ENCODE measurements around the gene KCTD10. TPM values are rescaled to one million over a fixed set of nuclear protein-coding genes. Genes with fewer than 3 reads are reported as not detected.

KCTD10 gene
- total and polyA plus RNA-seq, 9 of the 15 experiments (the other 6 are each of a cell fraction or from before 2014, with no cell fraction given): 1.9 to 37.5 (median 15.7) TPM

DNA sequence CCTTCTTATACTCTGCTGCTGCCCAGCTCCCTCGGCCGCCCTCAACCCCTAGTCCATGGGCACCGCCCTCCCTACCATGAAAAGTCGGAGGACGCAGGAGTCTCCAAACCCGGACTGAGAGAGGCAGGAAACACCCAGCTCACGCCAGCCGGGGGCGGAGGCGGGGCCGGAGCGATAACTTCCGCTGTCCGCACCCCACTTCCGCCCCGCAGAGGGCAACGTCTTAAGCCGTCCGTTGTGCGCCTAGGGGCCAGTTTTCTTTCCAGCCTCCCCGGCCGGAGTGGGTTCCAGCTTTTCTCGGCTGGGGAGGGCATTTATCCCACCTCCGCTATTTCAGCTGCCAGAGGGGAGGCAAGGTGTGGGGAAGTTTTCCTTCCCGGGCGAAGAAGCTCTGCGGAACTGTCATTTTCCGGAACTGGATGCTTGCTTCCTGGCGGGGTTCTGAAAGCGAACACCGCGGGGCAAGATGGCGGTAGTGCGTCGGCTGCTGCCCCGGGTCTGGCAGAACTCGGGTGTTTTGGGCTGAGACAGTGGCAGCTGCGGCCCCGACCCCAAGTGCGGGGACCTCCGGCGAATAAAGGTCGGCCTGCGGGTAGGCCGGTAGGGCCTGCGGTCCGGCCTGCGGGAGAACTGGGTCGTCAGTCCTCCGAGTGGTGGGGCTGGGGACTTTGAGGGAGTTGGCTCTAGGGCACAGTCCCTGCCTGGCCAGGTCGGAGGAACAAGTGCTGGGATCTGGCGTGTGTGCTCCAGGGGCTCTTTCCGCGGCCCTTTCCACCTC lies at the start of gene KCTD10, which contains the start of gene UBE3B (continued):
- no peak for TF ChIP-seq ILF3 (IDR thresholded peaks at IDR 0.05; ENCODE audit: borderline replicate concordance)
- TF ChIP-seq, protein P1, sequence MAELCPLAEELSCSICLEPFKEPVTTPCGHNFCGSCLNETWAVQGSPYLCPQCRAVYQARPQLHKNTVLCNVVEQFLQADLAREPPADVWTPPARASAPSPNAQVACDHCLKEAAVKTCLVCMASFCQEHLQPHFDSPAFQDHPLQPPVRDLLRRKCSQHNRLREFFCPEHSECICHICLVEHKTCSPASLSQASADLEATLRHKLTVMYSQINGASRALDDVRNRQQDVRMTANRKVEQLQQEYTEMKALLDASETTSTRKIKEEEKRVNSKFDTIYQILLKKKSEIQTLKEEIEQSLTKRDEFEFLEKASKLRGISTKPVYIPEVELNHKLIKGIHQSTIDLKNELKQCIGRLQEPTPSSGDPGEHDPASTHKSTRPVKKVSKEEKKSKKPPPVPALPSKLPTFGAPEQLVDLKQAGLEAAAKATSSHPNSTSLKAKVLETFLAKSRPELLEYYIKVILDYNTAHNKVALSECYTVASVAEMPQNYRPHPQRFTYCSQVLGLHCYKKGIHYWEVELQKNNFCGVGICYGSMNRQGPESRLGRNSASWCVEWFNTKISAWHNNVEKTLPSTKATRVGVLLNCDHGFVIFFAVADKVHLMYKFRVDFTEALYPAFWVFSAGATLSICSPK (IDR thresholded peaks at IDR 0.05; ENCODE audit: borderline replicate concordance): no peak
- TF ChIP-seq, protein P2, sequence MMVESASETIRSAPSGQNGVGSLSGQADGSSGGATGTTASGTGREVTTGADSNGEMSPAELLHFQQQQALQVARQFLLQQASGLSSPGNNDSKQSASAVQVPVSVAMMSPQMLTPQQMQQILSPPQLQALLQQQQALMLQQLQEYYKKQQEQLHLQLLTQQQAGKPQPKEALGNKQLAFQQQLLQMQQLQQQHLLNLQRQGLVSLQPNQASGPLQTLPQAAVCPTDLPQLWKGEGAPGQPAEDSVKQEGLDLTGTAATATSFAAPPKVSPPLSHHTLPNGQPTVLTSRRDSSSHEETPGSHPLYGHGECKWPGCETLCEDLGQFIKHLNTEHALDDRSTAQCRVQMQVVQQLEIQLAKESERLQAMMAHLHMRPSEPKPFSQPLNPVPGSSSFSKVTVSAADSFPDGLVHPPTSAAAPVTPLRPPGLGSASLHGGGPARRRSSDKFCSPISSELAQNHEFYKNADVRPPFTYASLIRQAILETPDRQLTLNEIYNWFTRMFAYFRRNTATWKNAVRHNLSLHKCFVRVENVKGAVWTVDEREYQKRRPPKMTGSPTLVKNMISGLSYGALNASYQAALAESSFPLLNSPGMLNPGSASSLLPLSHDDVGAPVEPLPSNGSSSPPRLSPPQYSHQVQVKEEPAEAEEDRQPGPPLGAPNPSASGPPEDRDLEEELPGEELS (CRISPR knock-in tag; IDR thresholded peaks at IDR 0.05; ENCODE audit: borderline replicate concordance): no peak
- no peak for TF ChIP-seq LARP7 (IDR thresholded peaks at IDR 0.05)
- TF ChIP-seq KAT7 (CRISPR knock-in tag; IDR thresholded peaks at IDR 0.05; ENCODE audit: borderline replicate concordance): 0 out of 2 replicates have a peak, but pooled peaks have one; percentile 32
- TF ChIP-seq TBL1XR1 (IDR thresholded peaks at IDR 0.05; ENCODE audit: low read length in 2 of 2): no peak
- peak; percentile 79 for TF ChIP-seq ZFX (CRISPR knock-in tag; IDR thresholded peaks at IDR 0.05)
- peak; percentile 35 for TF ChIP-seq HDAC3 (IDR thresholded peaks at IDR 0.05; ENCODE audit: borderline replicate concordance, partially characterized antibody)
- no peak for TF ChIP-seq CHD1 (IDR thresholded peaks at IDR 0.05; ENCODE audit: low read length)
- no peak for TF ChIP-seq POLR3G (IDR thresholded peaks at IDR 0.05; ENCODE audit: extremely low read depth, insufficient read length, insufficient replicate concordance)
- no peak for TF ChIP-seq CHD4 (IDR thresholded peaks at IDR 0.05; ENCODE audit: insufficient read depth, insufficient replicate concordance, low read depth, low read length, poor library complexity, severe bottlenecking)
- no peak for TF ChIP-seq ESRRB (CRISPR knock-in tag; IDR thresholded peaks at IDR 0.05; ENCODE audit: borderline replicate concordance)
- TF ChIP-seq TAF1 (IDR thresholded peaks at IDR 0.05; ENCODE audit: control insufficient read depth, extremely low read depth, insufficient read depth, low read length, severe bottlenecking): peak; percentile 97
- TF ChIP-seq ARID2 (IDR thresholded peaks at IDR 0.05): 0 out of 2 replicates have a peak, but pooled peaks have one; percentile 7
- TF ChIP-seq, protein P3, sequence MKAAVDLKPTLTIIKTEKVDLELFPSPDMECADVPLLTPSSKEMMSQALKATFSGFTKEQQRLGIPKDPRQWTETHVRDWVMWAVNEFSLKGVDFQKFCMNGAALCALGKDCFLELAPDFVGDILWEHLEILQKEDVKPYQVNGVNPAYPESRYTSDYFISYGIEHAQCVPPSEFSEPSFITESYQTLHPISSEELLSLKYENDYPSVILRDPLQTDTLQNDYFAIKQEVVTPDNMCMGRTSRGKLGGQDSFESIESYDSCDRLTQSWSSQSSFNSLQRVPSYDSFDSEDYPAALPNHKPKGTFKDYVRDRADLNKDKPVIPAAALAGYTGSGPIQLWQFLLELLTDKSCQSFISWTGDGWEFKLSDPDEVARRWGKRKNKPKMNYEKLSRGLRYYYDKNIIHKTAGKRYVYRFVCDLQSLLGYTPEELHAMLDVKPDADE (conservative IDR thresholded peaks at IDR 0.05; ENCODE audit: control insufficient read depth, low read depth, low read length): peak; percentile 64; the same call in 1 of the 2 replicates
- TF ChIP-seq, protein P4, sequence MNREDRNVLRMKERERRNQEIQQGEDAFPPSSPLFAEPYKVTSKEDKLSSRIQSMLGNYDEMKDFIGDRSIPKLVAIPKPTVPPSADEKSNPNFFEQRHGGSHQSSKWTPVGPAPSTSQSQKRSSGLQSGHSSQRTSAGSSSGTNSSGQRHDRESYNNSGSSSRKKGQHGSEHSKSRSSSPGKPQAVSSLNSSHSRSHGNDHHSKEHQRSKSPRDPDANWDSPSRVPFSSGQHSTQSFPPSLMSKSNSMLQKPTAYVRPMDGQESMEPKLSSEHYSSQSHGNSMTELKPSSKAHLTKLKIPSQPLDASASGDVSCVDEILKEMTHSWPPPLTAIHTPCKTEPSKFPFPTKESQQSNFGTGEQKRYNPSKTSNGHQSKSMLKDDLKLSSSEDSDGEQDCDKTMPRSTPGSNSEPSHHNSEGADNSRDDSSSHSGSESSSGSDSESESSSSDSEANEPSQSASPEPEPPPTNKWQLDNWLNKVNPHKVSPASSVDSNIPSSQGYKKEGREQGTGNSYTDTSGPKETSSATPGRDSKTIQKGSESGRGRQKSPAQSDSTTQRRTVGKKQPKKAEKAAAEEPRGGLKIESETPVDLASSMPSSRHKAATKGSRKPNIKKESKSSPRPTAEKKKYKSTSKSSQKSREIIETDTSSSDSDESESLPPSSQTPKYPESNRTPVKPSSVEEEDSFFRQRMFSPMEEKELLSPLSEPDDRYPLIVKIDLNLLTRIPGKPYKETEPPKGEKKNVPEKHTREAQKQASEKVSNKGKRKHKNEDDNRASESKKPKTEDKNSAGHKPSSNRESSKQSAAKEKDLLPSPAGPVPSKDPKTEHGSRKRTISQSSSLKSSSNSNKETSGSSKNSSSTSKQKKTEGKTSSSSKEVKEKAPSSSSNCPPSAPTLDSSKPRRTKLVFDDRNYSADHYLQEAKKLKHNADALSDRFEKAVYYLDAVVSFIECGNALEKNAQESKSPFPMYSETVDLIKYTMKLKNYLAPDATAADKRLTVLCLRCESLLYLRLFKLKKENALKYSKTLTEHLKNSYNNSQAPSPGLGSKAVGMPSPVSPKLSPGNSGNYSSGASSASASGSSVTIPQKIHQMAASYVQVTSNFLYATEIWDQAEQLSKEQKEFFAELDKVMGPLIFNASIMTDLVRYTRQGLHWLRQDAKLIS (CRISPR knock-in tag; IDR thresholded peaks at IDR 0.05): 0 out of 2 replicates have a peak, but pooled peaks have one; percentile 21
- TF ChIP-seq CAMTA2 (CRISPR knock-in tag; conservative IDR thresholded peaks at IDR 0.05): no peak
- no peak for TF ChIP-seq ZNF134 (CRISPR knock-in tag; conservative IDR thresholded peaks at IDR 0.05)
